HepG2 (cell line): ENCODE results near the gene PARD3. TPM values are rescaled to one million over a fixed set of nuclear protein-coding genes. Genes with fewer than 3 reads are reported as not detected.

Experiments used
- ATM ChIP-seq: fragments of 450-650 bp; IDR thresholded peaks from 2 replicates; pipeline ENCODE4 v1.7.1; 2017; ENCODE audit warnings: mild to moderate bottlenecking, borderline replicate concordance
- HNF4A ChIP-seq: sonication (generic); formaldehyde crosslinking; IDR thresholded peaks from 2 replicates; pipeline ENCODE4 v1.4.0; 2020; ENCODE audit warnings: missing genetic modification reagents
- HNRNPL ChIP-seq: fragments of 200-400 bp; formaldehyde crosslinking; IDR thresholded peaks from 2 replicates; pipeline ENCODE4 v1.6.1; 2017; ENCODE audit warnings: mild to moderate bottlenecking, low read depth, low read length
- KLF13 ChIP-seq: sonication (generic); formaldehyde crosslinking; IDR thresholded peaks from 2 replicates; pipeline ENCODE4 v1.4.0; 2020; ENCODE audit warnings: mild to moderate bottlenecking, missing genetic modification reagents
- MEIS2 ChIP-seq: sonication (generic); formaldehyde crosslinking; IDR thresholded peaks from 2 replicates; pipeline ENCODE4 v1.9.0; 2021; ENCODE audit warnings: mild to moderate bottlenecking, missing genetic modification reagents
- RORA ChIP-seq: sonication (generic); formaldehyde crosslinking; IDR thresholded peaks from 2 replicates; pipeline ENCODE4 v1.5.0; 2020; ENCODE audit warnings: mild to moderate bottlenecking, missing genetic modification reagents, moderate library complexity
- SIX4 ChIP-seq: sonication (generic); formaldehyde crosslinking; IDR thresholded peaks from 2 replicates; pipeline ENCODE4 v1.4.0; 2020; ENCODE audit warnings: missing genetic modification reagents
- TSC22D2 ChIP-seq: sonication (generic); formaldehyde crosslinking; IDR thresholded peaks from 2 replicates; pipeline ENCODE4 v1.5.1; 2020; ENCODE audit warnings: missing genetic modification reagents, mild to moderate bottlenecking, borderline replicate concordance
- ZFP36L1 ChIP-seq: sonication (generic); formaldehyde crosslinking; IDR thresholded peaks from 2 replicates; pipeline ENCODE4 v1.8.0; 2022; ENCODE audit warnings: mild to moderate bottlenecking, missing genetic modification reagents, moderate library complexity
- ZFYVE20 ChIP-seq: sonication (generic); formaldehyde crosslinking; IDR thresholded peaks from 2 replicates; pipeline ENCODE4 v1.8.0; 2023; ENCODE audit warnings: low read depth, mild to moderate bottlenecking, moderate library complexity, missing genetic modification reagents, borderline replicate concordance
- ZNF264 ChIP-seq: sonication (generic); formaldehyde crosslinking; IDR thresholded peaks from 2 replicates; pipeline ENCODE4 v1.4.0; 2020; ENCODE audit warnings: missing genetic modification reagents
- ZNF329 ChIP-seq: sonication (generic); formaldehyde crosslinking; IDR thresholded peaks from 2 replicates; pipeline ENCODE4 v1.9.0; 2021; ENCODE audit warnings: low read depth, mild to moderate bottlenecking, missing genetic modification reagents
- polyA plus RNA-seq, 8 experiments: library from polyadenylated mRNA; depleted of rRNA in 3 of 8; stranded (reverse) in 7 of 8; unstranded in 1 of 8; fragments of >200 nt; fragmentation: Illumina TruSeq in 4 of 8; extraction: Trizol in 4 of 8; gene quantifications; 2 replicates each; pipeline versions ENCODE4 v1.2.1 to v1.2.3, GENCODE V29; 2011 to 2016; ENCODE audit warnings: low read depth in 4 of 8, missing spikeins in 1 of 8, mixed read lengths in 1 of 8; ENCODE audit not compliant: insufficient read depth in 1 of 8
- total RNA-seq, 5 experiments: library from RNA; depleted of rRNA; stranded (reverse); fragments of >200 nt; fragmentation: Illumina TruSeq; extraction: Trizol; gene quantifications; 2 replicates each; pipeline ENCODE4 v1.2.3, GENCODE V29; 2016; ENCODE audit warnings: low read depth in 1 of 5
- TF ChIP-seq, protein P1 (sequence below): sonication (generic); formaldehyde crosslinking; IDR thresholded peaks from 2 replicates; pipeline ENCODE4 v1.5.0; 2020; ENCODE audit warnings: missing genetic modification reagents, mild to moderate bottlenecking, borderline replicate concordance
- TF ChIP-seq, protein P2 (sequence below): sonication (generic); formaldehyde crosslinking; IDR thresholded peaks from 2 replicates; pipeline ENCODE4 v1.4.0; 2020; ENCODE audit warnings: mild to moderate bottlenecking, low read depth, missing genetic modification reagents
- TF ChIP-seq, protein P3 (sequence below): sonication (generic); formaldehyde crosslinking; IDR thresholded peaks from 2 replicates; pipeline ENCODE4 v1.4.0; 2020; ENCODE audit warnings: missing genetic modification reagents
- TF ChIP-seq, protein P4 (sequence below): sonication (generic); formaldehyde crosslinking; IDR thresholded peaks from 2 replicates; pipeline ENCODE4 v1.5.0; 2020; ENCODE audit warnings: missing genetic modification reagents
- TF ChIP-seq, protein P5 (sequence below), 2 experiments: sonication (generic) in 1 of 2; formaldehyde crosslinking in 1 of 2; IDR thresholded peaks; 2 replicates each; pipeline versions ENCODE4 v1.4.0 to v1.6.1; 2016 to 2020; ENCODE audit warnings: borderline replicate concordance in 1 of 2, low read depth in 1 of 2, mild to moderate bottlenecking in 1 of 2, missing genetic modification reagents in 1 of 2

Gene PARD3
- total and polyA plus RNA-seq, 2 of the 13 experiments (the other 11 are each of a cell fraction or from before 2014, with no cell fraction given) = 40.9 to 60.0 TPM

DNA sequence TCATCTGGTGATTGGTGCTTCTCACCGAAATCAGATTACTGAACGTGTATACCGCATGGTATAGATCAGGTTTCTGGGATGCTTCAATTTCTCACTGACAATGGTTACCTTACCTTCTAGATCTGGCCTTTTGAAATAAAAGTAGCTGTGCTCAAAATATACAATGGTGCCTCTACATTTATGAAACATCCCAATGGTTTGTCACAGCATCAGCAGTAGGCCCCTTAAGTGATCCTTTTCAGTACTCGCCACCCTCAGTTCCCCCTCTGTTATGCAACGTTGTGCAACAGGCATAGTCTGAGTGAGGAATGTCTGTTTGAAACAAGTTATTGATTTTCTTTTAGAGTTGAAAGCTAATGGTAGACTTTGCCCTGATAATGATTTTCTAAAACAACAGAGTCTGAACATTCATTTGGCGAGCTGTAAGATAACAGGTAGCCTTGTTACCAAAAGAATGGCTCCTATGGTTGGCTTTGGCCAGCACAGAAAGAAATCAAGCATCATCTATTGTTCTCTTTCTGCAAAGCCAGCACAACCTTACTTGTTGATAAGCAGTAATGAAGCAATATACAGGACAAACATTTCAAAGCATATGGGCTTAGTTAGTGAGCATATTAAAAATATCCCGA, 693.9 kb downstream of the PARD3 start (continued):
- TF ChIP-seq, protein P1, sequence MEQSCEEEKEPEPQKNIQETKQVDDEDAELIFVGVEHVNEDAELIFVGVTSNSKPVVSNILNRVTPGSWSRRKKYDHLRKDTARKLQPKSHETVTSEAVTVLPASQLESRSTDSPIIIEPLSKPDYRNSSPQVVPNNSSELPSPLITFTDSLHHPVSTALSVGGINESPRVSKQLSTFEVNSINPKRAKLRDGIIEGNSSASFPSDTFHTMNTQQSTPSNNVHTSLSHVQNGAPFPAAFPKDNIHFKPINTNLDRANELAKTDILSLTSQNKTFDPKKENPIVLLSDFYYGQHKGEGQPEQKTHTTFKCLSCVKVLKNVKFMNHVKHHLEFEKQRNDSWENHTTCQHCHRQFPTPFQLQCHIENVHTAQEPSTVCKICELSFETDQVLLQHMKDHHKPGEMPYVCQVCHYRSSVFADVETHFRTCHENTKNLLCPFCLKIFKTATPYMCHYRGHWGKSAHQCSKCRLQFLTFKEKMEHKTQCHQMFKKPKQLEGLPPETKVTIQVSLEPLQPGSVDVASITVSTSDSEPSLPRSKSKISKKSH = no peak
- peak; percentile 59; the same call in 1 of the 2 replicates for TF ChIP-seq TSC22D2 (CRISPR knock-in tag)
- TF ChIP-seq, protein P2, sequence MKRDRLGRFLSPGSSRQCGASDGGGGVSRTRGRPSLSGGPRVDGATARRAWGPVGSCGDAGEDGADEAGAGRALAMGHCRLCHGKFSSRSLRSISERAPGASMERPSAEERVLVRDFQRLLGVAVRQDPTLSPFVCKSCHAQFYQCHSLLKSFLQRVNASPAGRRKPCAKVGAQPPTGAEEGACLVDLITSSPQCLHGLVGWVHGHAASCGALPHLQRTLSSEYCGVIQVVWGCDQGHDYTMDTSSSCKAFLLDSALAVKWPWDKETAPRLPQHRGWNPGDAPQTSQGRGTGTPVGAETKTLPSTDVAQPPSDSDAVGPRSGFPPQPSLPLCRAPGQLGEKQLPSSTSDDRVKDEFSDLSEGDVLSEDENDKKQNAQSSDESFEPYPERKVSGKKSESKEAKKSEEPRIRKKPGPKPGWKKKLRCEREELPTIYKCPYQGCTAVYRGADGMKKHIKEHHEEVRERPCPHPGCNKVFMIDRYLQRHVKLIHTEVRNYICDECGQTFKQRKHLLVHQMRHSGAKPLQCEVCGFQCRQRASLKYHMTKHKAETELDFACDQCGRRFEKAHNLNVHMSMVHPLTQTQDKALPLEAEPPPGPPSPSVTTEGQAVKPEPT (CRISPR knock-in tag) = no peak
- TF ChIP-seq, protein P3, sequence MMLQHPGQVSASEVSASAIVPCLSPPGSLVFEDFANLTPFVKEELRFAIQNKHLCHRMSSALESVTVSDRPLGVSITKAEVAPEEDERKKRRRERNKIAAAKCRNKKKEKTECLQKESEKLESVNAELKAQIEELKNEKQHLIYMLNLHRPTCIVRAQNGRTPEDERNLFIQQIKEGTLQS (CRISPR knock-in tag) = peak; percentile 75; the same call in 1 of the 2 replicates
- TF ChIP-seq ZFP36L1 (CRISPR knock-in tag) = no peak
- no peak for TF ChIP-seq KLF13
- TF ChIP-seq ZNF329 (CRISPR knock-in tag) = no peak
- TF ChIP-seq, protein P4, sequence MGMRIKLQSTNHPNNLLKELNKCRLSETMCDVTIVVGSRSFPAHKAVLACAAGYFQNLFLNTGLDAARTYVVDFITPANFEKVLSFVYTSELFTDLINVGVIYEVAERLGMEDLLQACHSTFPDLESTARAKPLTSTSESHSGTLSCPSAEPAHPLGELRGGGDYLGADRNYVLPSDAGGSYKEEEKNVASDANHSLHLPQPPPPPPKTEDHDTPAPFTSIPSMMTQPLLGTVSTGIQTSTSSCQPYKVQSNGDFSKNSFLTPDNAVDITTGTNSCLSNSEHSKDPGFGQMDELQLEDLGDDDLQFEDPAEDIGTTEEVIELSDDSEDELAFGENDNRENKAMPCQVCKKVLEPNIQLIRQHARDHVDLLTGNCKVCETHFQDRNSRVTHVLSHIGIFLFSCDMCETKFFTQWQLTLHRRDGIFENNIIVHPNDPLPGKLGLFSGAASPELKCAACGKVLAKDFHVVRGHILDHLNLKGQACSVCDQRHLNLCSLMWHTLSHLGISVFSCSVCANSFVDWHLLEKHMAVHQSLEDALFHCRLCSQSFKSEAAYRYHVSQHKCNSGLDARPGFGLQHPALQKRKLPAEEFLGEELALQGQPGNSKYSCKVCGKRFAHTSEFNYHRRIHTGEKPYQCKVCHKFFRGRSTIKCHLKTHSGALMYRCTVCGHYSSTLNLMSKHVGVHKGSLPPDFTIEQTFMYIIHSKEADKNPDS (CRISPR knock-in tag) = peak; percentile 96
- peak; percentile 98; the same call in 1 of the 2 replicates for TF ChIP-seq ATM
- peak; percentile 91 for TF ChIP-seq SIX4 (CRISPR knock-in tag)
- TF ChIP-seq HNRNPL = no peak
- no peak for TF ChIP-seq ZFYVE20
- TF ChIP-seq RORA (CRISPR knock-in tag) = no peak
- TF ChIP-seq ZNF264 (CRISPR knock-in tag) = peak; percentile 69; the same call in 1 of the 2 replicates
- peak; percentile 99 for TF ChIP-seq HNF4A (CRISPR knock-in tag)
- peak; percentile 63; the same call in 1 of the 2 replicates for TF ChIP-seq MEIS2 (CRISPR knock-in tag)
- TF ChIP-seq, protein P5, sequence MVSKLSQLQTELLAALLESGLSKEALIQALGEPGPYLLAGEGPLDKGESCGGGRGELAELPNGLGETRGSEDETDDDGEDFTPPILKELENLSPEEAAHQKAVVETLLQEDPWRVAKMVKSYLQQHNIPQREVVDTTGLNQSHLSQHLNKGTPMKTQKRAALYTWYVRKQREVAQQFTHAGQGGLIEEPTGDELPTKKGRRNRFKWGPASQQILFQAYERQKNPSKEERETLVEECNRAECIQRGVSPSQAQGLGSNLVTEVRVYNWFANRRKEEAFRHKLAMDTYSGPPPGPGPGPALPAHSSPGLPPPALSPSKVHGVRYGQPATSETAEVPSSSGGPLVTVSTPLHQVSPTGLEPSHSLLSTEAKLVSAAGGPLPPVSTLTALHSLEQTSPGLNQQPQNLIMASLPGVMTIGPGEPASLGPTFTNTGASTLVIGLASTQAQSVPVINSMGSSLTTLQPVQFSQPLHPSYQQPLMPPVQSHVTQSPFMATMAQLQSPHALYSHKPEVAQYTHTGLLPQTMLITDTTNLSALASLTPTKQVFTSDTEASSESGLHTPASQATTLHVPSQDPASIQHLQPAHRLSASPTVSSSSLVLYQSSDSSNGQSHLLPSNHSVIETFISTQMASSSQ (IDR thresholded peaks at IDR 0.05; ENCODE audit: low read depth) = peak; percentile 92
- TF ChIP-seq, protein P5 (CRISPR knock-in tag; IDR thresholded peaks at IDR 0.05; ENCODE audit: borderline replicate concordance) = peak; percentile 95
